A549 (cell line): Measurements from ENCODE around the gene SWAP70. TPM values are rescaled to one million over a fixed set of nuclear protein-coding genes. Genes with fewer than 3 reads are reported as not detected.

ENCODE experiments used
- ATAC-seq, 2 experiments: fragments of 200-7000 bp in 1 of 2; fragments of >200 bp in 1 of 2; cut with Nextera tagmentation in 1 of 2; cut with Tn5 transposase in 1 of 2; 3 replicates each; pipeline versions ENCODE4 v1.8.0 to v1.9.1; 2018 to 2020; ENCODE audit warnings: mild to moderate bottlenecking in 1 of 2, moderate library complexity in 1 of 2
- CTCF ChIA-PET: fragments of 300-600 bp; sonication (Branson Sonifier 250); formaldehyde crosslinking; extraction: SDS; loops from one replicate; lab custom pipeline; 2021; ENCODE audit warnings: antibody characterized with exemption, inconsistent platforms; lab: Yijun Ruan, JAX
- POLR2A ChIA-PET: fragments of 350-600 bp; formaldehyde crosslinking; extraction: SDS; loops from one replicate; lab custom pipeline; 2021; ENCODE audit warnings: antibody characterized with exemption, inconsistent platforms; lab: Yijun Ruan, JAX
- DNase-seq, 2 experiments: peaks; one replicate each; pipeline versions ENCODE4 v3.0.0 to v3.0.0-alpha.2; 2011 to 2016; ENCODE audit warnings: low read depth in 1 of 2, low spot score in 1 of 2
- FAIRE-seq: peaks from 2 replicates; lab custom pipeline; 2011; peaks lifted over from hg19 to GRCh38; lab: Jason Lieb, UNC
- H3K27ac ChIP-seq, 2 experiments: fragments of >200 bp; sonication (Bioruptor Twin); formaldehyde crosslinking; 3 replicates each; pipeline ENCODE4 v1.5.1; 2016 to 2017
- H3K4me1 ChIP-seq: fragments of >200 bp; sonication (Bioruptor Twin); formaldehyde crosslinking; 3 replicates; pipeline ENCODE4 v1.6.1; 2016
- H3K4me2 ChIP-seq: fragments of >200 bp; sonication (Bioruptor Twin); formaldehyde crosslinking; 3 replicates; pipeline ENCODE4 v1.6.1; 2016
- H3K4me3 ChIP-seq: fragments of >200 bp; sonication (Bioruptor Twin); formaldehyde crosslinking; 3 replicates; pipeline ENCODE4 v1.5.1; 2016
- H3K9me3 ChIP-seq: fragments of >200 bp; sonication (Bioruptor Twin); formaldehyde crosslinking; 3 replicates; pipeline ENCODE4 v1.6.1; 2016
- CBX2 ChIP-seq: fragments of 200-600 bp; sonication (generic); IDR thresholded peaks from 2 replicates; pipeline ENCODE4 v1.6.1; 2016; ENCODE audit warnings: low read depth, mild to moderate bottlenecking, borderline replicate concordance
- CBX8 ChIP-seq: fragments of 200-600 bp; sonication (generic); IDR thresholded peaks from 2 replicates; pipeline ENCODE4 v1.6.1; 2016
- CEBPB ChIP-seq, 2 experiments: fragments of >200 bp in 1 of 2; sonication (Bioruptor Twin) in 1 of 2; formaldehyde crosslinking in 1 of 2; IDR thresholded peaks; 2 replicates each; pipeline ENCODE4 v1.6.1; 2012 to 2016
- HDAC2 ChIP-seq: fragments of 200-600 bp; sonication (generic); IDR thresholded peaks from 2 replicates; pipeline ENCODE4 v1.6.1; 2016
- HEYL ChIP-seq: fragments of 250-450 bp; sonication (Bioruptor Pico); IDR thresholded peaks from 2 replicates; pipeline ENCODE4 v1.8.0; 2021; ENCODE audit warnings: mild to moderate bottlenecking, moderate library complexity
- HOXB13 ChIP-seq: fragments of 250-450 bp; sonication (Bioruptor Pico); IDR thresholded peaks from 2 replicates; pipeline ENCODE4 v1.5.0; 2020; ENCODE audit warnings: low read depth, mild to moderate bottlenecking, moderate library complexity
- MAFK ChIP-seq: fragments of 450-650 bp; IDR thresholded peaks from 2 replicates; pipeline ENCODE4 v1.6.1; 2014; ENCODE audit not compliant: partially characterized antibody
- MAZ ChIP-seq: fragments of 150-350 bp; IDR thresholded peaks from 2 replicates; pipeline ENCODE4 v1.6.1; 2014; ENCODE audit warnings: antibody characterized with exemption, low read depth, low read length, borderline replicate concordance
- MYC ChIP-seq: IDR thresholded peaks from 2 replicates; pipeline ENCODE4 v1.6.1; 2012; ENCODE audit warnings: mild to moderate bottlenecking, inconsistent platforms, low read length, improper control_type of control experiment, borderline replicate concordance
- NFE2L2 ChIP-seq: fragments of 150-350 bp; conservative IDR thresholded peaks from 2 replicates; pipeline ENCODE4 v1.6.1; 2014; ENCODE audit warnings: low read length
- POLR2AphosphoS2 ChIP-seq: conservative IDR thresholded peaks from 2 replicates; pipeline ENCODE4 v1.6.1; 2012; ENCODE audit warnings: low read length, improper control_type of control experiment, inconsistent platforms
- RARB ChIP-seq: fragments of 250-450 bp; sonication (Bioruptor Pico); IDR thresholded peaks from 2 replicates; pipeline ENCODE4 v1.8.0; 2021; ENCODE audit warnings: mild to moderate bottlenecking, moderate library complexity
- RFX5 ChIP-seq: fragments of 450-650 bp; IDR thresholded peaks from 2 replicates; pipeline ENCODE4 v1.7.1; 2014; ENCODE audit warnings: antibody characterized with exemption, mild to moderate bottlenecking, moderate library complexity
- TP53 ChIP-seq: fragments of 250-450 bp; sonication (Bioruptor Pico); IDR thresholded peaks from 2 replicates; pipeline ENCODE4 v1.5.0; 2021; ENCODE audit warnings: mild to moderate bottlenecking, moderate library complexity
- ZFP36 ChIP-seq: fragments of 450-650 bp; IDR thresholded peaks from 2 replicates; pipeline ENCODE4 v1.6.1; 2014; ENCODE audit warnings: borderline replicate concordance; ENCODE audit not compliant: partially characterized antibody
- ZSCAN20 ChIP-seq: fragments of 250-450 bp; sonication (Bioruptor Pico); IDR thresholded peaks from 2 replicates; pipeline ENCODE4 v1.8.0; 2022; ENCODE audit warnings: mild to moderate bottlenecking, moderate library complexity
- WGBS: methylation state at CpG from one replicate; pipeline ENCODE4 v1.1.6; 2017; ENCODE audit errors: missing lambda C conversion rate; 5-methylcytosine and 5-hydroxymethylcytosine counted together
- polyA plus RNA-seq, 4 experiments: library from polyadenylated mRNA; depleted of rRNA in 3 of 4; stranded (reverse); fragments of >200 nt; fragmentation: RNase III in 1 of 4; extraction: RNeasy Plus Mini Kit Qiagen cat#74134 plus additional on column Dnase treatment in 1 of 4; gene quantifications; 2 replicates in 3 of 4; 3 replicates in 1 of 4; pipeline ENCODE4 v1.2.3, GENCODE V29; 2011 to 2017
- TF ChIP-seq, protein P1 (sequence below): fragments of 250-450 bp; sonication (Bioruptor Pico); IDR thresholded peaks from 2 replicates; pipeline ENCODE4 v1.5.0; 2020; ENCODE audit warnings: low read depth, mild to moderate bottlenecking, moderate library complexity
- TF ChIP-seq, protein P2 (sequence below): IDR thresholded peaks from 2 replicates; pipeline ENCODE4 v1.6.1; 2012; ENCODE audit warnings: low read depth, borderline replicate concordance
- TF ChIP-seq, protein P3 (sequence below): fragments of 150-350 bp; IDR thresholded peaks from 2 replicates; pipeline ENCODE4 v1.6.1; 2014; ENCODE audit warnings: low read depth, mild to moderate bottlenecking, low read length

The SWAP70 gene
- polyA plus RNA-seq, 2 of the 4 experiments (the other 2 are of a cell fraction) = 24.5 to 25.5 TPM

DNA sequence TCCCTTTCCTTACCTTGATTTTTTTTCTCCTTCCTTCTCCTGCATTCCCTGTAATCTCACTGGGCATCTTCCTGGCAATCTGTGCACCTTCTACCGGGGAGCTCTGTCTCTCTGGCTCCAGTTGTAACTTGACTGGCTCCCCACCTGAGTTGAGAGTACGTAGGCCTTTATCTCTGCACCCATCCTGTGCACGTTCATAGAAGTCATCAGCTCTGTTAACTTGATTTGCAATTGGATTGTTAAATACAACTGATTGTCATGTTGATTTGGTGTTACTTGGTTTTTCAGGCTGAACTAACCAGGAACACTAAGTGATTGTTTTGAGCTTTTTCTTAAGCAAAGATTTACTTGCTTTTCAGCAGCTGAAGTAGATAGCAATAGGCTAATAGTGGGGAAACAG lies 11.8 kb downstream of the SWAP70 start:
- no peak for FAIRE-seq
- no peak overlapping the region for H3K27ac ChIP-seq

DNA sequence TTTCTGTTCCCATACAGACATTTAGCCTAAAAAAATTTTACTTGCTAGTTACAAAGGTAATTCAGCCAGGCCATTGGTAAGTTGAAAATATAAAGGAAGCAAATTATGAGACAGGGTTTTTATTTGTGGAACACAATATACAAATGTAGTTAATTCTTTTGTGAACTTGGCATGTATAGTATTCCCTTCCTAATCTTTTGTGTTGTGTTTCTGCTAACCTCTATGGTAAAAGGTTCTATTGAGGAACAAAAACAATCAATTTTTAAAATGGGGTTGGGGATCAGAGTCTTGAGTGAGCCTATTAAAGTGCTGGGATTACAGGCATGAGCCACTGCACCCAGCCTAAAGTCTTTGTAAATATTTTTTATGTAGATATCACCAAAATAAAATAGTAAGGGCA lies 14.1 kb downstream of the SWAP70 start:
- ChIA-PET POLR2A (no interaction called here), CTCF (interaction anchor here (1.2 to 2.0 kb wide), 3 partner anchors 13 to 64 kb away, joined by 3 to 7 read pairs (median 4); no protein-coding TSS in a partner anchor)
- Histone ChIP-seq H3K4me1 (no peaks in the 10 kb centered on the region), H3K4me2 (no peak overlapping the region), H3K27ac (no peak overlapping the region), H3K4me3 (no peak overlapping the region), H3K9me3 (no peaks in the 10 kb centered on the region)
- no peak for DNase-seq
- ATAC-seq = no peak
- TF ChIP-seq, protein P1, sequence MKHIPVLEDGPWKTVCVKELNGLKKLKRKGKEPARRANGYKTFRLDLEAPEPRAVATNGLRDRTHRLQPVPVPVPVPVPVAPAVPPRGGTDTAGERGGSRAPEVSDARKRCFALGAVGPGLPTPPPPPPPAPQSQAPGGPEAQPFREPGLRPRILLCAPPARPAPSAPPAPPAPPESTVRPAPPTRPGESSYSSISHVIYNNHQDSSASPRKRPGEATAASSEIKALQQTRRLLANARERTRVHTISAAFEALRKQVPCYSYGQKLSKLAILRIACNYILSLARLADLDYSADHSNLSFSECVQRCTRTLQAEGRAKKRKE = no peak
- no peak for TF ChIP-seq CEBPB (IDR thresholded peaks at IDR 0.05)
- no peak for FAIRE-seq

More for the DNA sequence above, 11.8 kb downstream of the SWAP70 start:
- DNase-seq (no peak), ATAC-seq (no peak)
- CTCF ChIA-PET = no interaction called here
- POLR2A ChIA-PET = interaction anchor here (1.8 kb wide), 1 partner anchor 11 kb away, joined by 5 read pairs; no protein-coding TSS in a partner anchor
- WGBS = 95% methylated on average over 3 of the region's 3 CpGs
- no peaks in the 10 kb centered on the region for H3K4me1 ChIP-seq
- H3K4me2 ChIP-seq = no peak overlapping the region
- H3K9me3 ChIP-seq = no peaks in the 10 kb centered on the region
- TF ChIP-seq NFE2L2 = no peak
- TF ChIP-seq CBX8 = no peak
- TF ChIP-seq ZSCAN20 (CRISPR knock-in tag) = no peak
- no peak for TF ChIP-seq RARB (CRISPR knock-in tag)
- TF ChIP-seq MYC = no peak
- no peak for TF ChIP-seq RFX5
- TF ChIP-seq, protein P2, sequence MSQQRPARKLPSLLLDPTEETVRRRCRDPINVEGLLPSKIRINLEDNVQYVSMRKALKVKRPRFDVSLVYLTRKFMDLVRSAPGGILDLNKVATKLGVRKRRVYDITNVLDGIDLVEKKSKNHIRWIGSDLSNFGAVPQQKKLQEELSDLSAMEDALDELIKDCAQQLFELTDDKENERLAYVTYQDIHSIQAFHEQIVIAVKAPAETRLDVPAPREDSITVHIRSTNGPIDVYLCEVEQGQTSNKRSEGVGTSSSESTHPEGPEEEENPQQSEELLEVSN = no peak
- TF ChIP-seq POLR2AphosphoS2 = no peak
- TF ChIP-seq, protein P1 = no peak
- H3K4me3 ChIP-seq = no peak overlapping the region

DNA sequence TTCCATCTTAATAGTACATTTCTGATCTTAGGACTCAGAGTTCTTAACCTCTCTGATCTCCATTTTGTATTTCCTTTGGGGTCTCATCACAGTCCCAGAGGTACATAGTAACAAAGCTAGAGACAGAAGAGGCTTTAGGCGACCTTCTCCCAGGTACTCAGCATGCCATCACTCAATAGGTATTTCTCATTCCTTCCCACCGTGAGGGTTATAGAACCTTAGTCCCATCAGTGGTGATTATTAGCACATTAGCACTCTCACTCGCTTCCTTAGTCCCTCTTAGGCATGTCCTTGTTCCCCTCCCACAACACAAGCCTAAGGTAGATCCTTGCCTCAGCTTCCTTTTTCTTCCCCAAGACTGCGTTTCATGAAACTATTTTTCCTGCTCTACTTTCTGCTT lies 14.7 kb downstream of the SWAP70 start:
- DNase-seq (no peak), FAIRE-seq (no peak), ATAC-seq (no peak)
- no peak overlapping the region for H3K27ac ChIP-seq
- no peak overlapping the region for H3K4me3 ChIP-seq
- H3K9me3 ChIP-seq = no peaks in the 10 kb centered on the region
- CTCF ChIA-PET = interaction anchor here (1.0 to 1.3 kb wide), 3 partner anchors 11 to 65 kb away, joined by 3 to 4 read pairs (median 3); no protein-coding TSS in a partner anchor
- H3K4me2 ChIP-seq = no peak overlapping the region
- no peak for TF ChIP-seq CBX2
- TF ChIP-seq, protein P2 = no peak
- no peak for TF ChIP-seq ZFP36
- TF ChIP-seq HDAC2 = no peak
- no peak for TF ChIP-seq ZSCAN20 (CRISPR knock-in tag)
- no peak for TF ChIP-seq HEYL (CRISPR knock-in tag)
- TF ChIP-seq MAZ = no peak
- TF ChIP-seq, protein P3, sequence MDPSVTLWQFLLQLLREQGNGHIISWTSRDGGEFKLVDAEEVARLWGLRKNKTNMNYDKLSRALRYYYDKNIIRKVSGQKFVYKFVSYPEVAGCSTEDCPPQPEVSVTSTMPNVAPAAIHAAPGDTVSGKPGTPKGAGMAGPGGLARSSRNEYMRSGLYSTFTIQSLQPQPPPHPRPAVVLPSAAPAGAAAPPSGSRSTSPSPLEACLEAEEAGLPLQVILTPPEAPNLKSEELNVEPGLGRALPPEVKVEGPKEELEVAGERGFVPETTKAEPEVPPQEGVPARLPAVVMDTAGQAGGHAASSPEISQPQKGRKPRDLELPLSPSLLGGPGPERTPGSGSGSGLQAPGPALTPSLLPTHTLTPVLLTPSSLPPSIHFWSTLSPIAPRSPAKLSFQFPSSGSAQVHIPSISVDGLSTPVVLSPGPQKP = no peak
- no peak for TF ChIP-seq TP53 (CRISPR knock-in tag)
- no peak for TF ChIP-seq MAFK
- no peak for TF ChIP-seq HOXB13
- WGBS = 89% methylated on average over 4 of the region's 4 CpGs
- H3K4me1 ChIP-seq = no peaks in the 10 kb centered on the region
- POLR2A ChIA-PET = no interaction called here
